HepG2 (cell line): ENCODE measurements around the gene DEFB124. TPM values are rescaled to one million over a fixed set of nuclear protein-coding genes. Genes with fewer than 3 reads are reported as not detected.

Source experiments
- ATAC-seq: fragments of 200-7000 bp; cut with Tn5 transposase; 3 replicates; pipeline ENCODE4 v1.9.1; 2020; ENCODE audit warnings: mild to moderate bottlenecking, moderate library complexity
- BruUV-seq: library from RNA; stranded (reverse); fragments of 400-500 nt; replicated peaks from 2 replicates; lab custom pipeline; 2021; lab: Mats Ljungman, UMichigan
- CTCF ChIA-PET: fragments of 300-600 bp; formaldehyde crosslinking; extraction: SDS; loops from one replicate; lab custom pipeline; 2021; ENCODE audit warnings: low total read pairs, inconsistent platforms, low intra/inter-chr PET ratio; lab: Yijun Ruan, JAX
- POLR2A ChIA-PET: fragments of 350-600 bp; sonication (Branson Sonifier 250); formaldehyde crosslinking; loops from one replicate; lab custom pipeline; 2020; ENCODE audit warnings: antibody characterized with exemption, inconsistent platforms; lab: Yijun Ruan, JAX
- DNase-seq: peaks from one replicate; pipeline ENCODE4 v3.0.0-alpha.2; 2015; ENCODE audit warnings: low spot score
- FAIRE-seq: peaks from 3 replicates; lab custom pipeline; 2011; peaks lifted over from hg19 to GRCh38; lab: Jason Lieb, UNC
- H2AFZ ChIP-seq: one replicate; pipeline ENCODE4 v1.6.1; 2011; ENCODE audit warnings: low read length, inconsistent platforms
- H3K27ac ChIP-seq: fragments of 300-600 bp; 3 replicates; pipeline ENCODE4 v1.8.0; 2011; ENCODE audit warnings: mixed run types, mild to moderate bottlenecking, mixed read lengths, low read length, inconsistent platforms; ENCODE audit not compliant: insufficient read depth; ENCODE audit errors: extremely low read length
- H3K27me3 ChIP-seq, 2 experiments: fragments of 200-600 bp in 1 of 2; 2 replicates in 1 of 2; 3 replicates in 1 of 2; pipeline versions ENCODE4 v1.6.0 to v1.8.0; 2011; ENCODE audit warnings: low read length in 2 of 2, mild to moderate bottlenecking in 2 of 2, moderate library complexity in 2 of 2, inconsistent platforms in 1 of 2; ENCODE audit not compliant: insufficient read depth in 2 of 2, control insufficient read depth in 1 of 2
- H3K36me3 ChIP-seq, 2 experiments: fragments of 200-600 bp in 1 of 2; replicated peaks in 1 of 2; 2 replicates in 1 of 2; 3 replicates in 1 of 2; pipeline versions ENCODE4 v1.5.1 to v1.8.0; 2011; ENCODE audit warnings: low read length in 2 of 2, inconsistent platforms in 1 of 2; ENCODE audit not compliant: insufficient read depth in 2 of 2, control insufficient read depth in 1 of 2
- H3K4me1 ChIP-seq: 2 replicates; pipeline ENCODE4 v1.5.1; 2012; ENCODE audit warnings: low read length, inconsistent platforms; ENCODE audit not compliant: insufficient read depth
- H3K4me2 ChIP-seq: 2 replicates; pipeline ENCODE4 v1.6.0; 2011; ENCODE audit warnings: low read depth, low read length, inconsistent platforms
- H3K4me3 ChIP-seq, 3 experiments: fragments of 200-600 bp in 1 of 3; sonication (generic), shearing (Covaris generic) in 1 of 3; replicated peaks in 1 of 3; 2 replicates each; pipeline ENCODE4 v1.5.1; 2011 to 2016; ENCODE audit warnings: low read length in 3 of 3, inconsistent platforms in 2 of 3, low read depth in 2 of 3, mild to moderate bottlenecking in 2 of 3, control low read depth in 1 of 3, mixed read lengths in 1 of 3; ENCODE audit not compliant: insufficient read depth in 1 of 3
- H3K79me2 ChIP-seq: one replicate; pipeline ENCODE4 v1.6.1; 2011; ENCODE audit warnings: low read length, inconsistent platforms; ENCODE audit not compliant: insufficient read depth
- H3K9ac ChIP-seq: 2 replicates; pipeline ENCODE4 v1.6.0; 2011; ENCODE audit warnings: mild to moderate bottlenecking, low read depth, low read length, inconsistent platforms; ENCODE audit not compliant: insufficient read depth
- H3K9me3 ChIP-seq: 2 replicates; pipeline ENCODE4 v1.5.1; 2012; ENCODE audit warnings: mild to moderate bottlenecking, low read length
- H4K20me1 ChIP-seq: 2 replicates; pipeline ENCODE4 v1.6.0; 2011; ENCODE audit warnings: inconsistent platforms, mild to moderate bottlenecking, low read length, moderate library complexity; ENCODE audit not compliant: insufficient read depth
- HES4 ChIP-seq: sonication (generic); formaldehyde crosslinking; IDR thresholded peaks from 2 replicates; pipeline ENCODE4 v1.9.0; 2021; ENCODE audit warnings: mild to moderate bottlenecking, missing genetic modification reagents, borderline replicate concordance
- HMG20A ChIP-seq: IDR thresholded peaks from 2 replicates; pipeline ENCODE4 v1.6.1; 2016; ENCODE audit warnings: borderline replicate concordance
- HNRNPLL ChIP-seq: fragments of 200-400 bp; formaldehyde crosslinking; IDR thresholded peaks from 2 replicates; pipeline ENCODE4 v1.6.1; 2017; ENCODE audit warnings: mild to moderate bottlenecking, low read depth, low read length; ENCODE audit not compliant: poor library complexity, severe bottlenecking
- MXI1 ChIP-seq: IDR thresholded peaks from 3 replicates; pipeline ENCODE4 v1.6.1; 2012; ENCODE audit warnings: low read depth, low read length, inconsistent platforms, borderline replicate concordance
- PHF21A ChIP-seq: sonication (generic); formaldehyde crosslinking; IDR thresholded peaks from 2 replicates; pipeline ENCODE4 v1.5.0; 2020; ENCODE audit warnings: mild to moderate bottlenecking, missing genetic modification reagents
- RBM22 ChIP-seq: fragments of 200-400 bp; formaldehyde crosslinking; optimal IDR thresholded peaks from 2 replicates; pipeline ENCODE3; 2017; ENCODE audit warnings: mild to moderate bottlenecking, low read length, moderate library complexity
- RCOR2 ChIP-seq: IDR thresholded peaks from 2 replicates; pipeline ENCODE4 v1.6.1; 2016; ENCODE audit warnings: missing biosample characterization, missing genetic modification reagents
- RFX1 ChIP-seq: fragments of 450-650 bp; IDR thresholded peaks from 2 replicates; pipeline ENCODE4 v1.6.1; 2017
- RFX3 ChIP-seq: IDR thresholded peaks from 2 replicates; pipeline ENCODE4 v1.6.1; 2016; ENCODE audit warnings: missing biosample characterization, missing genetic modification reagents
- RFX5 ChIP-seq: IDR thresholded peaks from 2 replicates; pipeline ENCODE4 v1.6.1; 2011; ENCODE audit warnings: low read depth, low read length, improper control_type of control experiment
- TARDBP ChIP-seq: sonication (generic); formaldehyde crosslinking; IDR thresholded peaks from 2 replicates; pipeline ENCODE4 v1.8.0; 2022; ENCODE audit warnings: mild to moderate bottlenecking, missing genetic modification reagents
- TMF1 ChIP-seq: sonication (generic); formaldehyde crosslinking; IDR thresholded peaks from 2 replicates; pipeline ENCODE4 v1.8.1; 2022; ENCODE audit warnings: low read depth, missing genetic modification reagents
- XBP1 ChIP-seq: sonication (generic); formaldehyde crosslinking; IDR thresholded peaks from 2 replicates; pipeline ENCODE4 v1.5.0; 2020; ENCODE audit warnings: missing genetic modification reagents
- ZFP36L1 ChIP-seq: sonication (generic); formaldehyde crosslinking; IDR thresholded peaks from 2 replicates; pipeline ENCODE4 v1.8.0; 2022; ENCODE audit warnings: mild to moderate bottlenecking, missing genetic modification reagents, moderate library complexity
- ZNF251 ChIP-seq: sonication (generic); formaldehyde crosslinking; IDR thresholded peaks from 2 replicates; pipeline ENCODE4 v1.9.0; 2021; ENCODE audit warnings: mild to moderate bottlenecking, missing genetic modification reagents
- ZNF256 ChIP-seq: sonication (generic); formaldehyde crosslinking; conservative IDR thresholded peaks from 2 replicates; pipeline ENCODE4 v1.4.0; 2020; ENCODE audit warnings: missing genetic modification reagents
- ZNF44 ChIP-seq: sonication (generic); formaldehyde crosslinking; IDR thresholded peaks from 2 replicates; pipeline ENCODE4 v1.5.1; 2020; ENCODE audit warnings: mild to moderate bottlenecking, missing genetic modification reagents
- ZNF451 ChIP-seq: sonication (generic); formaldehyde crosslinking; IDR thresholded peaks from 2 replicates; pipeline ENCODE4 v1.5.0; 2020; ENCODE audit warnings: mild to moderate bottlenecking, missing genetic modification reagents
- whole genome bisulfite sequencing: methylation state at CpG from one replicate; pipeline ENCODE4 v1.1.6; 2017; ENCODE audit warnings: low lambda C conversion rate; 5-methylcytosine and 5-hydroxymethylcytosine counted together
- in situ Hi-C: cut with HindIII; loops from 2 replicates; pipeline ENCODE4 v1.10.0; 2017; ENCODE audit warnings: low pct_unique_long_range_greater_than_20kb; ENCODE audit not compliant: extremely low pct_ligation_motif_present
- intact Hi-C: fragments of 100-400 bp; cut with micrococcal nuclease; formaldehyde crosslinking; loops from one replicate; pipeline ENCODE4 v1.10.0; 2022; ENCODE audit not compliant: unreplicated experiment
- polyA plus RNA-seq, 8 experiments: library from polyadenylated mRNA; depleted of rRNA in 3 of 8; stranded (reverse) in 7 of 8; unstranded in 1 of 8; fragments of >200 nt; fragmentation: Illumina TruSeq in 4 of 8; extraction: Trizol in 4 of 8; gene quantifications; 2 replicates each; pipeline versions ENCODE4 v1.2.1 to v1.2.3, GENCODE V29; 2011 to 2016; ENCODE audit warnings: low read depth in 4 of 8, missing spikeins in 1 of 8, mixed read lengths in 1 of 8; ENCODE audit not compliant: insufficient read depth in 1 of 8
- total RNA-seq, 5 experiments: library from RNA; depleted of rRNA; stranded (reverse); fragments of >200 nt; fragmentation: Illumina TruSeq; extraction: Trizol; gene quantifications; 2 replicates each; pipeline ENCODE4 v1.2.3, GENCODE V29; 2016; ENCODE audit warnings: low read depth in 1 of 5
- TF ChIP-seq, protein P1 (sequence below): IDR thresholded peaks from 2 replicates; pipeline ENCODE4 v1.6.1; 2016; ENCODE audit warnings: low read depth, control low read depth
- TF ChIP-seq, protein P2 (sequence below): sonication (generic); formaldehyde crosslinking; IDR thresholded peaks from 2 replicates; pipeline ENCODE4 v1.5.0; 2020; ENCODE audit warnings: missing genetic modification reagents
- TF ChIP-seq, protein P3 (sequence below): IDR thresholded peaks from 2 replicates; pipeline ENCODE4 v1.6.1; 2016; ENCODE audit warnings: missing compliant biosample characterization, missing genetic modification reagents, borderline replicate concordance

The DEFB124 gene
- total and polyA plus RNA-seq, 2 of the 13 experiments (the other 11 are each of a cell fraction or from before 2014, with no cell fraction given): not detected

DNA sequence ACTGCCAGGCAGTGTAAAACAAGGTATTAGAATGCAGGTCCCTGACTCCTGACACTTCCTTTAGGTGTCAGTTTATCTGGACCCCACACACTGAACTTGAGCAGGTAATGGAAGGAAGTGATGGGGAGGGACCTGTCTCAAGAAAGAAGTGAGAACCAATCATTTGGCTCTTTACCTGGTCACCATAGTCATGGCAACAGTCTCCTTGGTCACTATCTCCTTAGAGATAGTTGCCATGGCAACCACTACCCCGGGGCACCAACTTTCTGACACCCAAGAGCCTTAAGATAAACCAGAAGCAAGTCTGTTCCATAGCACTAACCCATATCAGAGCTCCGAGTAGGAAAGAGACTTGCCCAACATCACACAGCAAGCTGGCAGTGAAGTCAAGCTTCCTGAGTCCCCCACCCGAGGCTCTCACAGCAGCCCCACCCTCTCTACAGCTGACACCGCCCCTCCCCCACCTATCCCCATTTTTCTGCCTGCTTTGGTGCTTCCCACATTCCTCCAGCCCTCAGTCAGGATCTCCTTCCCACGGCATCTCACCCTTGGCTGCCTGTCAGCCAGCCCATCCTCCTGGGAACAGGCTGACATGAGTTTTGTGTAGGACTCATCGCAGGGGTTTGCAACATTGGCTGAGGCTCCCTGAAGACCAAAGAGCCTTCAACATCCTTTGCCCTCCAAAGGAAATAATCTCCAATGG lies 23.1 kb upstream of the DEFB124 start:
- Histone ChIP-seq H3K27me3 (peaks cover 6 to 33% of the 10 kb centered on the region in 2 experiments; a peak in 2 of 5 replicates), H3K9me3 (no peaks in the 10 kb centered on the region), H2AFZ (no peak overlapping the region), H4K20me1 (no peaks in the 10 kb centered on the region), H3K36me3 (no peaks in the 10 kb centered on the region), H3K4me1 (no peaks in the 10 kb centered on the region), H3K27ac (no peak overlapping the region), H3K4me3 (no peak overlapping the region), H3K9ac (no peak overlapping the region), H3K79me2 (no peaks in the 10 kb centered on the region), H3K4me2 (no peak overlapping the region)
- BruUV-seq: no TSS peak
- WGBS: 7% methylated on average over 6 of the region's 6 CpGs
- no peak for DNase-seq
- ChIA-PET POLR2A (no interaction called here), CTCF (no interaction called here)
- ATAC-seq: no peak
- FAIRE-seq: no peak
- in situ Hi-C loops (loop anchor here (5.0 kb wide), 2 partner anchors 36 to 86 kb away; no protein-coding TSS in a partner anchor), intact Hi-C loops (no loop called here)
- TF ChIP-seq RCOR2 (CRISPR knock-in tag) (no peak), ZNF44 (CRISPR knock-in tag) (no peak), HNRNPLL (no peak), RBM22 (peak; percentile 70), RFX1 (peak; percentile 77), MXI1 (0 out of 3 replicates have a peak, but pooled peaks have one; percentile 31), TARDBP (CRISPR knock-in tag) (no peak), ZNF256 (no peak), TMF1 (no peak), ZNF451 (CRISPR knock-in tag) (no peak), ZFP36L1 (CRISPR knock-in tag) (no peak), HES4 (CRISPR knock-in tag) (no peak), RFX3 (CRISPR knock-in tag) (0 out of 2 replicates have a peak, but pooled peaks have one; percentile 22), XBP1 (no peak), HMG20A (no peak), ZNF251 (CRISPR knock-in tag) (no peak), RFX5 (peak; percentile 45; the same call in 1 of the 2 replicates), PHF21A (no peak)
- TF ChIP-seq, protein P1, sequence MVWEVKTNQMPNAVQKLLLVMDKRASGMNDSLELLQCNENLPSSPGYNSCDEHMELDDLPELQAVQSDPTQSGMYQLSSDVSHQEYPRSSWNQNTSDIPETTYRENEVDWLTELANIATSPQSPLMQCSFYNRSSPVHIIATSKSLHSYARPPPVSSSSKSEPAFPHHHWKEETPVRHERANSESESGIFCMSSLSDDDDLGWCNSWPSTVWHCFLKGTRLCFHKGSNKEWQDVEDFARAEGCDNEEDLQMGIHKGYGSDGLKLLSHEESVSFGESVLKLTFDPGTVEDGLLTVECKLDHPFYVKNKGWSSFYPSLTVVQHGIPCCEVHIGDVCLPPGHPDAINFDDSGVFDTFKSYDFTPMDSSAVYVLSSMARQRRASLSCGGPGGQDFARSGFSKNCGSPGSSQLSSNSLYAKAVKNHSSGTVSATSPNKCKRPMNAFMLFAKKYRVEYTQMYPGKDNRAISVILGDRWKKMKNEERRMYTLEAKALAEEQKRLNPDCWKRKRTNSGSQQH (CRISPR knock-in tag): no peak
- TF ChIP-seq, protein P2, sequence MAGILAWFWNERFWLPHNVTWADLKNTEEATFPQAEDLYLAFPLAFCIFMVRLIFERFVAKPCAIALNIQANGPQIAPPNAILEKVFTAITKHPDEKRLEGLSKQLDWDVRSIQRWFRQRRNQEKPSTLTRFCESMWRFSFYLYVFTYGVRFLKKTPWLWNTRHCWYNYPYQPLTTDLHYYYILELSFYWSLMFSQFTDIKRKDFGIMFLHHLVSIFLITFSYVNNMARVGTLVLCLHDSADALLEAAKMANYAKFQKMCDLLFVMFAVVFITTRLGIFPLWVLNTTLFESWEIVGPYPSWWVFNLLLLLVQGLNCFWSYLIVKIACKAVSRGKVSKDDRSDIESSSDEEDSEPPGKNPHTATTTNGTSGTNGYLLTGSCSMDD: no peak
- TF ChIP-seq, protein P3, sequence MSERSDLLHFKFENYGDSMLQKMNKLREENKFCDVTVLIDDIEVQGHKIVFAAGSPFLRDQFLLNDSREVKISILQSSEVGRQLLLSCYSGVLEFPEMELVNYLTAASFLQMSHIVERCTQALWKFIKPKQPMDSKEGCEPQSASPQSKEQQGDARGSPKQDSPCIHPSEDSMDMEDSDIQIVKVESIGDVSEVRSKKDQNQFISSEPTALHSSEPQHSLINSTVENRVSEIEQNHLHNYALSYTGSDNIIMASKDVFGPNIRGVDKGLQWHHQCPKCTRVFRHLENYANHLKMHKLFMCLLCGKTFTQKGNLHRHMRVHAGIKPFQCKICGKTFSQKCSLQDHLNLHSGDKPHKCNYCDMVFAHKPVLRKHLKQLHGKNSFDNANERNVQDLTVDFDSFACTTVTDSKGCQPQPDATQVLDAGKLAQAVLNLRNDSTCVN (CRISPR knock-in tag): no peak
